COR-L47 (cell line): Measurements from ENCODE around the gene EGFL8.
"Not testable (repeated sequence)": the region's sequence is repeated elsewhere in the genome, so short reads cannot be mapped to it uniquely, and the experiment has no call there.

Source experiments
- DNase-seq: peaks from one replicate; lab custom pipeline; 2025; lab: John Stamatoyannopoulos, UW

The EGFL8 gene

GRCh38 chr6:32196682-32197616 lies 32.6 kb downstream of the EGFL8 start:
- no peak for DNase-seq

GRCh38 chr6:32198345-32198696 lies 33.9 kb downstream of the EGFL8 start:
- DNase-seq: no peak

DNA sequence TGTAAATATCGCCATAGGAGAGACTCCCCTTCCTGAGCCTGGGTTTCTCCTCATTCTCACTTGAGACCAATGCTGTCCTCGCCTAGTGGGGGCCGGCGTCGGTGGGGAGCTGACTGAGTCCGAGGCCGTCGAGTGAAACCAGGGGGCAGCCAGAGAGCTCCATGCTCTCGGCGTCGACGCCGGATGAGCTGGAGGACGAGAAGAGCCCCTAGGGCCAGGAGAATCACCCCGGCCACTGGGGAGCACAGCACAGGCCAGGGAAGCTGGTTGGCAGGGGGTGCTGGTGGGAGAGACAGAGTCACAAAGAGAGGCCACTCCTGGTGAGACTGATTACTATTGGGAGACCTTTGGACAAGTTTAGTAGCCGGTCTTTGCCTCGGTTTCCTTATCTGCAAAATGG lies 34.5 kb downstream of the EGFL8 start:
- DNase-seq: no peak

GRCh38 chr6:32200711-32201475 lies 36.5 kb downstream of the EGFL8 start:
- no peak for DNase-seq

- DNase-seq: no peak
These were observed 37.8 kb downstream of the EGFL8 start for GRCh38 chr6:32202186-32202585.

DNA sequence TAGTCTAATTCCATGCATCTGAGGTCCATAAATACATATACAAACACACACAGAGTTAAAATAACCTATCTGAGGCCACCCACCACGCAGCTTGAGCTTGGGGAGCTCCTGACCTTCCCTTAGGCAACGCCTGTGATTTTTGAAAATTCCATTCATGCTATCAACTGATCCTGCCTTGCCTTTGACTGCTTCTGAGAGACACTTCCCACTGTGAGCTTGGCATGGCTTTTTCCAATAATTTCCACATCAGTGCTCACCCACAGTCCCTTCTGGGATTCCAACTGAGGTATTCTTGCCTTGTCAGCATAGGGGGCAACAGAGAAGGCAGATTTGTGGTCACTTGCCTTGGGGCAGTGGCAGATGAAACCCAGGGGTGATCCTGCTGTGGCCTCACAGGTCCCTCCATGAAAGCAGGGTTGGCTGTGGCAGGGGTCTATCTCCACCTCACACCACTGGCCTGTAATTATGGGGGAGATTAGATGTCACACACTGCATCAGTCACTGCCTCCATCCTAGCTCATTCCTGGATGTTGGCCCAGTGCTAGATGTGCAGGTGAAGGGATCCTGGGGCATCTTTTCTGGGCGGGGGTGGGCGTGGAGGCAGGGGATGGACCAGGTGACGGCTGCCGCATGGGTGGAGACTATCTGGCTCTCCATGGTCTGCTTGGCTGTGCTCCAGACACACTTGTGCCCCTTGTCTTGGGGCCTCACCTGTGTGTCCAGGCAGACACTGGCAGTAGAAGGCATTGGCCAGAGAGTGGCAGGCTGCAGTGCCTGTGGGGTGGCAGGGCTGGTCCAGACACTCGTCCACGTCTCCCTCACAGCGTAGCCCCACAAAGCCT lies 39.3 kb downstream of the EGFL8 start:
- peak; percentile 69 for DNase-seq

GRCh38 chr6:32204268-32204715 lies 39.9 kb downstream of the EGFL8 start:
- no peak for DNase-seq

DNA sequence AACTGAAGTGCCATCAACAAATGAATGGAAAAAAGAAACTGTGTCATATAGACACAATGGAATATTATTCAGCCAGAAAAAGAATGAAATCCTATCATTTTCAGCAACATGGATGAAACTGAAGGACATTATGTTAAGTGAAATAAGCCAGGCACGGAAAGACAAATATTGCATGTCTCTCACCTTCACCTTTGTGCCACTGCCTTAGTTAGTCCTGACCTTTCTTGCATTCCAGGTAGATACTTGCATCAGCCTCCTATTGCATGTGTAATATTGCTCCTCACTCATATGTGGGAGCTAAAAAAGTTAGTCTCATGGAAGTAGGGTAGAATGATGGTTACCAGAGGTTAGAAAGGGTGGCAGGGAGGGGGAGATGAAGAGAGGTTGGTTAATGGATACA lies 44.6 kb downstream of the EGFL8 start:
- no peak for DNase-seq

DNA sequence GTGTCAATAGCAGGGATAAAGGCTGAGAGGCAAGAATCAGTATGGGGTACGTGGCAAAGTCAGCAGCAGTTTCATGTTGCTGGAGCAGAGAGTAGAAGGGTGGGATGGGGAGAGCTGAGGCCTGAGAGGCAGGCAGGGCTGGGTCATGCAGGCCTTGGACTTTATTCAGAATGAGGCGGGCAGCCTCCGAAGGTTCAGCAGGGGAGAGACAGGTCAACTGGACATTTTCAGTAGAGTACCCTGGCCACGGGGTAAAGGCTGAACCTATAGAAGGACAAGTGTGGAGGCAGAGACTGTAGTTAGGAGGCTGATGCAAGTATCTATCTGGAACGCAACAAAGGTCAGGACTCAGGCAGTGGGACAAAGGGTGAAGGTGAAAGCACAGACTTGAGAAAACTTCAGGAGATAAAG lies 45.8 kb downstream of the EGFL8 start:
- DNase-seq: no peak

GRCh38 chr6:32211432-32211831 lies 47.0 kb downstream of the EGFL8 start:
- not testable (repeated sequence) for DNase-seq

- DNase-seq: no peak
These were observed 47.8 kb downstream of the EGFL8 start for GRCh38 chr6:32212076-32212760.

GRCh38 chr6:32213649-32214048 lies 49.3 kb downstream of the EGFL8 start:
- no peak for DNase-seq

GRCh38 chr6:32214126-32214525 lies 49.7 kb downstream of the EGFL8 start:
- no peak for DNase-seq

- no peak for DNase-seq
These were observed 51.2 kb downstream of the EGFL8 start for GRCh38 chr6:32215617-32216016.

GRCh38 chr6:32216285-32216684 lies 51.9 kb downstream of the EGFL8 start:
- no peak for DNase-seq

GRCh38 chr6:32216998-32217397 lies 52.6 kb downstream of the EGFL8 start:
- DNase-seq: no peak
